NCI-H446 (cell line): ENCODE data around the gene SCYL2.
"Not testable (repeated sequence)": the region's sequence is repeated elsewhere in the genome, so short reads cannot be mapped to it uniquely, and the experiment has no call there.

ENCODE experiments used
- DNase-seq, 2 experiments: peaks; one replicate each; lab custom pipeline; 2025; lab: John Stamatoyannopoulos, UW

Gene SCYL2

GRCh38 chr12:100324498-100324897 lies 57.5 kb downstream of the SCYL2 start:
- DNase-seq = no peak

- no peak for DNase-seq
These were observed 59.2 kb downstream of the SCYL2 start for GRCh38 chr12:100326208-100326607.

GRCh38 chr12:100329800-100330199 lies 62.8 kb downstream of the SCYL2 start:
- no peak for DNase-seq

GRCh38 chr12:100331871-100332270 lies 64.9 kb downstream of the SCYL2 start:
- DNase-seq = no peak

- DNase-seq = no peak
These were observed 65.9 kb downstream of the SCYL2 start for GRCh38 chr12:100332852-100333251.

- DNase-seq = no peak
These were observed 70.3 kb downstream of the SCYL2 start for GRCh38 chr12:100337299-100337698.

- DNase-seq = no peak
These were observed 70.8 kb downstream of the SCYL2 start for GRCh38 chr12:100337727-100338126.

GRCh38 chr12:100339071-100339470 lies 72.1 kb downstream of the SCYL2 start:
- no peak for DNase-seq

- not testable (repeated sequence) for DNase-seq
These were observed 75.9 kb downstream of the SCYL2 start for GRCh38 chr12:100342897-100343296.

- DNase-seq = not testable (repeated sequence)
These were observed 77.4 kb downstream of the SCYL2 start for GRCh38 chr12:100344351-100344750.

- peak in 1 of 2 experiments; percentile 8 for DNase-seq
These were observed 78.2 kb downstream of the SCYL2 start for GRCh38 chr12:100345020-100345767.

- no peak for DNase-seq
These were observed 79.7 kb downstream of the SCYL2 start for GRCh38 chr12:100346660-100347059.

- peak; percentile 26 to 39 for DNase-seq
These were observed 81.9 kb downstream of the SCYL2 start for GRCh38 chr12:100348657-100349454.

GRCh38 chr12:100356644-100357223 lies 89.8 kb downstream of the SCYL2 start, which contains the start of gene SLC17A8:
Gene SLC17A8 (plus strand): TSS chr12:100357074. CDS start chr12:100357392, 318 bp downstream.
- no peak for DNase-seq

GRCh38 chr12:100359248-100359647 lies 92.3 kb downstream of the SCYL2 start:
- DNase-seq = no peak

GRCh38 chr12:100359822-100360221 lies 92.8 kb downstream of the SCYL2 start:
- DNase-seq = no peak

GRCh38 chr12:100360450-100360849 lies 93.5 kb downstream of the SCYL2 start:
- no peak for DNase-seq

GRCh38 chr12:100364324-100364723 lies 97.3 kb downstream of the SCYL2 start:
- no peak for DNase-seq

- no peak for DNase-seq
These were observed 98.4 kb downstream of the SCYL2 start for GRCh38 chr12:100365411-100365810.

- DNase-seq = no peak
These were observed 101.1 kb downstream of the SCYL2 start for GRCh38 chr12:100368066-100368465.

GRCh38 chr12:100371146-100371545 lies 104.2 kb downstream of the SCYL2 start:
- no peak for DNase-seq

GRCh38 chr12:100372853-100373640 lies 106.1 kb downstream of the SCYL2 start:
- DNase-seq = no peak
